NT2/D1 (cell line): ENCODE data around the gene IMPDH2.

Experiments
- DNase-seq: peaks from one replicate; pipeline ENCODE4 v3.0.0-alpha.2; 2011; ENCODE audit warnings: low read depth, low spot score
- H3K27me3 ChIP-seq: 2 replicates; pipeline ENCODE4 v1.6.0; 2011; ENCODE audit warnings: mild to moderate bottlenecking; ENCODE audit not compliant: insufficient read length, insufficient read depth
- H3K36me3 ChIP-seq: 2 replicates; pipeline ENCODE4 v1.6.1; 2011; ENCODE audit warnings: mild to moderate bottlenecking, low read length, mixed read lengths; ENCODE audit not compliant: insufficient read depth, insufficient read length
- H3K4me1 ChIP-seq: 2 replicates; pipeline ENCODE4 v1.5.1; 2011; ENCODE audit not compliant: insufficient read depth, insufficient read length
- H3K4me3 ChIP-seq: 2 replicates; pipeline ENCODE4 v1.5.1; 2011; ENCODE audit warnings: low read depth; ENCODE audit not compliant: insufficient read length
- H3K9ac ChIP-seq: 2 replicates; pipeline ENCODE4 v1.6.0; 2011; ENCODE audit warnings: low read depth; ENCODE audit not compliant: insufficient read length
- H3K9me3 ChIP-seq: 2 replicates; pipeline ENCODE4 v1.5.1; 2011; ENCODE audit warnings: mild to moderate bottlenecking, low read length; ENCODE audit not compliant: insufficient read depth
- SUZ12 ChIP-seq: IDR thresholded peaks from 2 replicates; pipeline ENCODE4 v1.6.1; 2011; ENCODE audit not compliant: insufficient read length, insufficient read depth; ENCODE audit errors: extremely low read depth
- YY1 ChIP-seq: IDR thresholded peaks from 2 replicates; pipeline ENCODE4 v1.6.1; 2011; ENCODE audit not compliant: insufficient read length, insufficient read depth
- ZNF274 ChIP-seq: IDR thresholded peaks from 2 replicates; pipeline ENCODE4 v1.6.1; 2011; ENCODE audit warnings: mild to moderate bottlenecking, low read depth, low read length

Gene IMPDH2

DNA sequence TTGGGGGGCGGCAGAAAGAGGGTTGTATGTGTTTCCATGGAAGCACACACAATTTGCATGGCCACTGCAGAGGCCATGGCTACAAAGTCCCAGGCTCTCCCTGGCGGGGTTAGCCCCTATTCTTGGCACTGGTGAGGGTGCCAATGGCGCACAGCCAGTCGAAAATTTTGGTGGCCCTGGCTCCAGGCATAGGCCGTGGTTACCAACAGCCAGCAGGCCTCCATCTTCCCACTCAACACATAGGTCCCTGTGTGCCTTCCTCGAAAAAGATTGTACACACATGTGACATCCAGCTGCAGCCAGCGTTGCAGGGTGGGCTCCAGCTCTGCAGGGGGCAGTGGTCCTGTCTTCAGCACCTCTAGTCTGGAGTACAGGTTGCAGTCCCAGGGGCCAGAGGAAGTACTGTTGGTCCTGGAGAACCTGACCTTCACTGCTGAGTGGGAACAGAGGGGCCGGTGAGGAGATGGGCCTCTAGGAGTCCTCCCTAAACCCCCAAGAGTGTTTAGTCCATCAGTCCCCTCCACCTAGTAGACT, 32.0 kb downstream of the IMPDH2 start:
- H3K36me3 ChIP-seq = peaks cover 19% of the 10 kb centered on the region
- H3K9ac ChIP-seq = no peak overlapping the region
- H3K9me3 ChIP-seq = no peaks in the 10 kb centered on the region
- no peak overlapping the region for H3K4me3 ChIP-seq
- no peak for TF ChIP-seq ZNF274
- no peak for TF ChIP-seq YY1
- no peak for TF ChIP-seq SUZ12
- DNase-seq = no peak
- H3K27me3 ChIP-seq = no peaks in the 10 kb centered on the region
- H3K4me1 ChIP-seq = peaks cover 13% of the 10 kb centered on the region

DNA sequence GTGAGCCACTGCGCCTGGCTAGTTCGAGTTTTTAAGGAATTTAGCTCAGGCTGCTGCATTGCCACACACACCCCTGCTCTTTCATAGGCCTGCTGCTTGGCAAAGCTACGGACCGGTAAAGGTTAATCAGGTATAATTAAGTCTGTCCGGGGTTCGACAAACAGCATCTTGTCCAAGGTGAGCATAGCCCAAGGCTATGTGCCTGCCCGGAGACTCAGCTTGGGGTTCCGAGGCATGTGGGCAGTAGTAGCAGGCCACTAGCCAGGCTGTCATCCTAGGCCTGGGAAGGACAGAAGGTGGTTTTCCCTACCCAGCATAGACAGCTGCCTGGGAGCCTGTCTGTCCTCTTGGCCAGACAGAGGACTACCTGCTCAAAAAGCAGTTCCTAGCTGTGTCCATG, 32.6 kb downstream of the IMPDH2 start:
- TF ChIP-seq SUZ12 (no peak), ZNF274 (no peak), YY1 (no peak)
- Histone ChIP-seq H3K9me3 (no peaks in the 10 kb centered on the region), H3K4me1 (peaks cover 13% of the 10 kb centered on the region), H3K36me3 (peaks cover 20% of the 10 kb centered on the region), H3K9ac (peak overlapping the region; percentile 7), H3K27me3 (no peaks in the 10 kb centered on the region), H3K4me3 (no peak overlapping the region)
- DNase-seq = no peak

DNA sequence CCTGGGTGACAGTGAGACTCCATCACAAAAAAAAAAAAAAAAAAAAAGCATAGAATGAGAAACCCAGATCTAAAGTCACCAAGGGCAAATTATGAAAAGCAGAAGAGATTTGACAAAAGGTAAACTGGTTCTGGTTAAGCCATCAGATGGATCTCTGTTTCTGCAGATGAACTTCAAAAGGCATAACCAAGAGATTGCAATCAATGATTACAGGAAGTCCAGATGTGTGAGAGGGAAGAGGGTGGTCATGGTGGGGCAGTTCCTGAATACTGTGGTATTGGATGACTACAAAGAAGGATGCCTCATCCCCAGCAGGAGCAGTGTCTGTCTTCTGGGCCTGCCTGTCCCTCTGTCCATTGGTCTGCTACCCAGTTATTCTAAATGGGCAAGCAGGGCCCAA, 35.4 kb downstream of the IMPDH2 start:
- Histone ChIP-seq H3K36me3 (peaks cover 23% of the 10 kb centered on the region), H3K4me3 (no peak overlapping the region), H3K4me1 (peaks cover 9% of the 10 kb centered on the region), H3K9me3 (no peaks in the 10 kb centered on the region), H3K27me3 (peaks cover 4% of the 10 kb centered on the region), H3K9ac (no peak overlapping the region)
- TF ChIP-seq YY1 (no peak), ZNF274 (no peak), SUZ12 (no peak)
- no peak for DNase-seq

DNA sequence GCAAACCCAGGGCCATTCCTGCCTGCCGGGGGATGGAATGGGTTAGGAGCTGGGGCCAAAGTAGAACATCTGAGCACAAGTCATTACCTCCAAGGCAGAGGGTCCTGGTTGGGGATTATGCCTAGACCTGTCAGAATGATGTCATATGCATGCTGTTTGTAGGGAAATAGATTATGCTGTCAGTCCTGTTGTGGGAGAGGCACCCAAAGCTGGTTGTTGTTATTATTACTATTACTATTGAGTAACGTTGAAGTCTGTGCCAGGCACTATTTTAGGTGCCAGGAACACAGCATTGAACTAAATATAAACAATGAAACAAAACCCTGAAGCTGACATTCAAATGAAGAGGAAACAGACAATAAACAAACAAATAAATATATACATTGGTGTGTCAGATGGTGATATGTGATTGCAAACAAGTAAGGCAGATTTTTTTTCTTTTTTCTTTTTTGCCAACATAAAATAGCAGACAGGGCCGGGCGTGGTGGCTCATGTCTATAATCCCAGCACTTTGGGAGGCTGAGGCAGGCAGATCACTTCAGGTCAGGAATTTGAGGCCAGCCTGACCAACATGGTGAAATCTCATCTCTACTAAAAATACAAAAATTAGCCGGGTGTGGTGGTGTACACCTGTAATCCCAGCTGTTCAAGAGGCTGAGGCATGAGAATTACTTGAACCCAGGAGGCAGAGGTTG, 37.2 kb downstream of the IMPDH2 start:
- Histone ChIP-seq H3K27me3 (peaks cover 4% of the 10 kb centered on the region), H3K4me1 (peaks cover 6% of the 10 kb centered on the region), H3K9me3 (no peaks in the 10 kb centered on the region), H3K4me3 (no peak overlapping the region), H3K9ac (no peak overlapping the region), H3K36me3 (peaks cover 21% of the 10 kb centered on the region)
- TF ChIP-seq YY1 (no peak), SUZ12 (no peak), ZNF274 (no peak)
- no peak for DNase-seq

DNA sequence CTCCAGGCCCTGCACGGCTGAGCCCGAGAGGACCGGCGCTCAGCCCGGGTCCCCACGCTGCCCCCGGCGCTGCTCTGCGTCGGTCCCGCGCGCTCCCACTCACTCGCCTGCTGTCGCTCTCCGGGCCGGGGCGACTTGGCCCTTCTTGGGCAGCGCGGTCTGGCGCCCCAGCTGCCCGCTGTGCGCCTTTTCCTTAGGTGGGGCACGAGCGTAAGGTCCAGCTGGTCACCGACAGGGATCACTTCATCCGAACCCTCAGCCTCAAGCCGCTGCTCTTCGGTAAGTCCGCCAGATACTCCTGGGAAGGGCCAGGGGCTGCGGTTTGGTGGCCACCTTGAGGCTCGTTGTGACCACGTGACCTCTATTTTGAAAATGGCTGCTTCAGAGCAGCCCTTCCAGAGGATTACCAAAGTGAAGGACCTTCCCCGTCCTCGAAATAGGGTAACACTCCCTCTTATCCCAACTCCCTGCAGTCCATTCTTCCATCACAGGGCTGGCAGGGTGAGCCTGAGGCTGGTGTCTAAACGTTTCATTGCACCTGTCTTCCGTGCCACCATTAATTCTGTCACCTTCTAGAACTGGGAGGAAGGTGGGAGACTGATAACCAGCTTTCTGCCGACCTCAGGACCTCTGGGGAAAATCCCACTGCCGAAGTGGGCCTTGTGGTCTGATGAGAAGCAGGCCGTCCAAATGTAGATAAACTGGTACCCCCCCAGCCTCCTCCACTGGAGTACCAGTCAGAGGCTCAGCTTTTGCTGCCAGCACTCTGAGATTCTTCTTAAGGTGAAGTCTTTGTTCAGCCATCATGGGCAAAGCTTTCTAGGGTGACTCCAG, 38.3 kb downstream of the IMPDH2 start:
- Histone ChIP-seq H3K4me3 (peak overlapping the region; percentile 87), H3K36me3 (peaks cover 19% of the 10 kb centered on the region), H3K27me3 (peaks cover 4% of the 10 kb centered on the region), H3K4me1 (peaks cover 6% of the 10 kb centered on the region), H3K9ac (peak overlapping the region; percentile 95), H3K9me3 (no peaks in the 10 kb centered on the region)
- DNase-seq = no peak
- peak; percentile 39 for TF ChIP-seq YY1
- no peak for TF ChIP-seq SUZ12
- no peak for TF ChIP-seq ZNF274

DNA sequence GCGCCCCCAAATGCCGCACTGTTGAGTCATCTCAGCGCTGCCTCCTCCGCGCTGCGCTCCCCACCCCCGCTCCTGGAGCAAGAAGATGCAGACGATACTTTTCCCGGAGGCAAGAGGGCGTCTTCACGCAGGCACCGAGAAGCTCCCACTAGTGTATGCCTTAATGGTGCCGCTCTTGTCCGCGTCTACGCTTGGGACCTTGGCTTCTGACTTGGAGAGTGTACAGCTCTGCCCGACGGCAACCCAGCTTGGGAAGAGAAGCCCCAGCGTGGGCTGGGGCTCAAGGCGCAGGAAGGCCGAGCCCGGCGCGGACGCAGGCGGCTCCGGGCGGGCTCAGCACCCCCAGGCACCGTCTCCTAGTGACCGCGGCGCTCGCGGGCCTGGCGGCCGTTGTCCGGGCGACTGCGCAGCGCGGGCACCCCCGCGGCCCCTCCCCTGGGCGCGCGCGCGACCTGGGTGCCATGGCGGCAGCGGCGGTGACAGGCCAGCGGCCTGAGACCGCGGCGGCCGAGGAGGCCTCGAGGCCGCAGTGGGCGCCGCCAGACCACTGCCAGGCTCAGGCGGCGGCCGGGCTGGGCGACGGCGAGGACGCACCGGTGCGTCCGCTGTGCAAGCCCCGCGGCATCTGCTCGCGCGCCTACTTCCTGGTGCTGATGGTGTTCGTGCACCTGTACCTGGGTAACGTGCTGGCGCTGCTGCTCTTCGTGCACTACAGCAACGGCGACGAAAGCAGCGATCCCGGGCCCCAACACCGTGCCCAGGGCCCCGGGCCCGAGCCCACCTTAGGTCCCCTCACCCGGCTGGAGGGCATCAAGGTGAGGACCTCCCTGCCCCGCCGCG, 39.2 kb downstream of the IMPDH2 start, which contains the start of gene P4HTM:
Gene P4HTM (plus strand): TSS at position 446 of the 840 bp plus-strand sequence. CDS start 16 bp downstream, at position 462.
- Histone ChIP-seq H3K27me3 (peaks cover 4% of the 10 kb centered on the region), H3K9me3 (no peaks in the 10 kb centered on the region), H3K4me1 (peaks cover 6% of the 10 kb centered on the region), H3K4me3 (peak within 1 kb of the TSS; percentile 87), H3K9ac (peak within 1 kb of the TSS; percentile 95), H3K36me3 (peaks cover 27% of the 10 kb centered on the region)
- DNase-seq = peak; percentile 81
- TF ChIP-seq ZNF274 = no peak
- TF ChIP-seq SUZ12 = no peak
- TF ChIP-seq YY1 = peak; percentile 23
